Neural cell (in vitro differentiated cells): Measurements from ENCODE around the gene FGD6.

Source experiments
- EP300 ChIP-seq: fragments of 450-650 bp; conservative IDR thresholded peaks from 2 replicates; pipeline ENCODE4 v1.6.1; 2014; ENCODE audit warnings: antibody characterized with exemption, mild to moderate bottlenecking, moderate library complexity; ENCODE audit not compliant: poor library complexity, severe bottlenecking
- EZH2 ChIP-seq: fragments of 200-600, 300-800 bp; shearing (Covaris generic), sonication (generic); IDR thresholded peaks from 2 replicates; pipeline ENCODE4 v1.6.1; 2014; ENCODE audit warnings: antibody characterized with exemption, low read length, borderline replicate concordance, mild to moderate bottlenecking; ENCODE audit not compliant: insufficient read depth, poor library complexity, severe bottlenecking
- RAD21 ChIP-seq: fragments of 450-650 bp; conservative IDR thresholded peaks from 2 replicates; pipeline ENCODE4 v1.6.1; 2014; ENCODE audit warnings: antibody characterized with exemption, mild to moderate bottlenecking, moderate library complexity
- SMC3 ChIP-seq: fragments of 450-650 bp; conservative IDR thresholded peaks from 2 replicates; pipeline ENCODE4 v1.6.1; 2014; ENCODE audit warnings: antibody characterized with exemption, mild to moderate bottlenecking, moderate library complexity; ENCODE audit not compliant: poor library complexity
- TF ChIP-seq, protein P1 (sequence below): fragments of 450-650 bp; IDR thresholded peaks from 2 replicates; pipeline ENCODE4 v1.5.1; 2014; ENCODE audit warnings: antibody characterized with exemption, mild to moderate bottlenecking, moderate library complexity; ENCODE audit not compliant: poor library complexity, severe bottlenecking

DNA sequence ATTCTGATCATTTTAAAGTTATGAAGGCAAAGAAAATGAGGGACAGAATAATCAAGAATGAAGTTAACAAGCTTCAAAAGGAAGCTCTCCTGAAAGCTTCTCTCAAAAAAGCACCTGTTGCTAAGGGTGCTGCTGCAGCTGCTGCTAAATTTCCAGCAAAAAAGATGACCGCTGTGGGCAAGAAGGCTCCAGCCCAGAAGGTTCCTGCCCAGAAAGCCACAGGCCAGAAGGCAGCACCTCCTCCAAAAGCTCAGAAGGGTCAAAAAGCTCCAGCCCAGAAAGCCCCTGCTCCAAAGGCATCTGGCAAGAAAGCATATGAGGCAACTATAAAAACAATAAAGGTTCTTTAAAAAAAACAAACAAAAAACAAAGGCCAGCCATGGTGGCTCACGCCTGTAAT is 91.2 kb downstream of the FGD6 start:
- TF ChIP-seq, protein P1, sequence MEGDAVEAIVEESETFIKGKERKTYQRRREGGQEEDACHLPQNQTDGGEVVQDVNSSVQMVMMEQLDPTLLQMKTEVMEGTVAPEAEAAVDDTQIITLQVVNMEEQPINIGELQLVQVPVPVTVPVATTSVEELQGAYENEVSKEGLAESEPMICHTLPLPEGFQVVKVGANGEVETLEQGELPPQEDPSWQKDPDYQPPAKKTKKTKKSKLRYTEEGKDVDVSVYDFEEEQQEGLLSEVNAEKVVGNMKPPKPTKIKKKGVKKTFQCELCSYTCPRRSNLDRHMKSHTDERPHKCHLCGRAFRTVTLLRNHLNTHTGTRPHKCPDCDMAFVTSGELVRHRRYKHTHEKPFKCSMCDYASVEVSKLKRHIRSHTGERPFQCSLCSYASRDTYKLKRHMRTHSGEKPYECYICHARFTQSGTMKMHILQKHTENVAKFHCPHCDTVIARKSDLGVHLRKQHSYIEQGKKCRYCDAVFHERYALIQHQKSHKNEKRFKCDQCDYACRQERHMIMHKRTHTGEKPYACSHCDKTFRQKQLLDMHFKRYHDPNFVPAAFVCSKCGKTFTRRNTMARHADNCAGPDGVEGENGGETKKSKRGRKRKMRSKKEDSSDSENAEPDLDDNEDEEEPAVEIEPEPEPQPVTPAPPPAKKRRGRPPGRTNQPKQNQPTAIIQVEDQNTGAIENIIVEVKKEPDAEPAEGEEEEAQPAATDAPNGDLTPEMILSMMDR, result no peak
- no peak for TF ChIP-seq EZH2
- TF ChIP-seq EP300, result no peak
- no peak for TF ChIP-seq SMC3
- TF ChIP-seq RAD21, result no peak
